BJ (cell line): Measurements from ENCODE around the gene NHSL2. TPM values are rescaled to one million over a fixed set of nuclear protein-coding genes. Genes with fewer than 3 reads are reported as not detected.

Experiments
- CTCF ChIA-PET: fragments of 350-600 bp; formaldehyde crosslinking; extraction: SDS; loops from one replicate; lab custom pipeline; 2021; ENCODE audit warnings: antibody characterized with exemption, inconsistent platforms; lab: Yijun Ruan, JAX
- POLR2A ChIA-PET: fragments of 300-600 bp; sonication (Branson Sonifier 250); formaldehyde crosslinking; extraction: SDS; loops from one replicate; lab custom pipeline; 2021; ENCODE audit warnings: antibody characterized with exemption; lab: Charles Lee
- DNase-seq: peaks from one replicate; pipeline ENCODE4 v3.0.0-alpha.2; 2011; ENCODE audit warnings: low read depth
- H3K27me3 ChIP-seq: 2 replicates; pipeline ENCODE4 v1.6.0; 2011; ENCODE audit warnings: low read length; ENCODE audit not compliant: control insufficient read depth, insufficient read depth
- H3K36me3 ChIP-seq: 2 replicates; pipeline ENCODE4 v1.5.1; 2011; ENCODE audit warnings: low read length; ENCODE audit not compliant: control insufficient read depth, insufficient read depth
- H3K4me3 ChIP-seq: 2 replicates; pipeline ENCODE4 v1.5.1; 2011; ENCODE audit warnings: low read depth, mild to moderate bottlenecking, control low read depth, low read length
- CTCF ChIP-seq: IDR thresholded peaks from 2 replicates; pipeline ENCODE4 v1.5.1; 2011; ENCODE audit warnings: low read depth, mild to moderate bottlenecking, control low read depth, inconsistent platforms, low read length, moderate library complexity; ENCODE audit not compliant: insufficient read depth
- polyA plus RNA-seq: library from polyadenylated mRNA; depleted of rRNA; stranded (reverse); fragments of >200 nt; gene quantifications from 2 replicates; pipeline ENCODE4 v1.2.3, GENCODE V29; 2011

NHSL2 gene
- polyA plus RNA-seq, 1 experiment: 7.9 TPM

GRCh38 chrX:72081605-72082320, 171.1 kb downstream of the NHSL2 start:
- ChIA-PET POLR2A (no interaction called here), CTCF (no interaction called here)
- no peaks in the 10 kb centered on the region for H3K27me3 ChIP-seq
- no peaks in the 10 kb centered on the region for H3K36me3 ChIP-seq
- H3K4me3 ChIP-seq: no peak overlapping the region
- DNase-seq: no peak
- TF ChIP-seq CTCF: no peak

- no peak for TF ChIP-seq CTCF
- no peak overlapping the region for H3K4me3 ChIP-seq
- POLR2A ChIA-PET: no interaction called here
- no peaks in the 10 kb centered on the region for H3K36me3 ChIP-seq
- no peak for DNase-seq
- no peaks in the 10 kb centered on the region for H3K27me3 ChIP-seq
- CTCF ChIA-PET: no interaction called here
Observed at GRCh38 chrX:72083291-72083690, 172.6 kb downstream of the NHSL2 start.

GRCh38 chrX:72084114-72084513, 173.5 kb downstream of the NHSL2 start:
- DNase-seq: no peak
- CTCF ChIA-PET: interaction anchor here (0.6 kb wide), 1 partner anchor 150 kb away, joined by 3 read pairs; no protein-coding TSS in a partner anchor
- no peaks in the 10 kb centered on the region for H3K27me3 ChIP-seq

GRCh38 chrX:72086995-72087394, 176.3 kb downstream of the NHSL2 start:
- DNase-seq: no peak
- ChIA-PET CTCF (no interaction called here), POLR2A (no interaction called here)
- Histone ChIP-seq H3K4me3 (no peak overlapping the region), H3K36me3 (no peaks in the 10 kb centered on the region), H3K27me3 (no peaks in the 10 kb centered on the region)
- TF ChIP-seq CTCF: no peak

More at GRCh38 chrX:72084114-72084513, 173.5 kb downstream of the NHSL2 start:
- Histone ChIP-seq H3K4me3 (no peak overlapping the region), H3K36me3 (no peaks in the 10 kb centered on the region)
- no peak for TF ChIP-seq CTCF
- POLR2A ChIA-PET: no interaction called here

GRCh38 chrX:72088761-72089160, 178.1 kb downstream of the NHSL2 start:
- no peaks in the 10 kb centered on the region for H3K36me3 ChIP-seq
- no peak overlapping the region for H3K4me3 ChIP-seq
- no peak for DNase-seq
- H3K27me3 ChIP-seq: no peaks in the 10 kb centered on the region
- ChIA-PET CTCF (no interaction called here), POLR2A (no interaction called here)
- TF ChIP-seq CTCF: no peak
